Fibroblast of lung (primary cell): ENCODE results near the gene C3orf70.

ENCODE experiments used
- CTCF ChIP-seq, 2 donors: IDR thresholded peaks in 1 of 2; conservative IDR thresholded peaks in 1 of 2; 1 replicate in 1 of 2; 2 replicates in 1 of 2; pipeline ENCODE4 v1.5.1; 2011 to 2012; ENCODE audit warnings: low read length in 2 of 2, control low read depth in 1 of 2, inconsistent platforms in 1 of 2, low read depth in 1 of 2, mild to moderate bottlenecking in 1 of 2
- EZH2 ChIP-seq: IDR thresholded peaks from 2 replicates; pipeline ENCODE4 v1.5.1; 2012; ENCODE audit warnings: low read length, control low read depth, mild to moderate bottlenecking; ENCODE audit errors: missing control alignments

GRCh38 chr3:185129083-185129482 is 23.8 kb downstream of the C3orf70 start:
- TF ChIP-seq CTCF (conservative IDR thresholded peaks at IDR 0.05 in 1 of 2, IDR thresholded peaks at IDR 0.05 in 1 of 2; ENCODE audit: low read depth in 1 of 2, low read length in 2 of 2): no peak
- no peak for TF ChIP-seq EZH2
